ENCODE measurements around the gene WSCD2.

WSCD2 gene

GRCh38 chr12:108147279-108147678, 18.2 kb downstream of the WSCD2 start:
- DNase-seq (ENCODE audit: low spot score), result no peak
- TF ChIP-seq CTCF (IDR thresholded peaks at IDR 0.05; ENCODE audit: extremely low read depth, insufficient read depth, missing control alignments), result no peak
- in situ Hi-C loops (cut with MboI; ENCODE audit: low pct_unique_long_range_greater_than_20kb, low sequenced_read_pairs, unreplicated experiment), result no loop called here

GRCh38 chr12:108148521-108149074, 19.5 kb downstream of the WSCD2 start:
- no peak for TF ChIP-seq CTCF (IDR thresholded peaks at IDR 0.05; ENCODE audit: extremely low read depth, insufficient read depth, missing control alignments)
- no peak for DNase-seq (ENCODE audit: low spot score)
- in situ Hi-C loops (cut with MboI; ENCODE audit: low pct_unique_long_range_greater_than_20kb, low sequenced_read_pairs, unreplicated experiment), result no loop called here

GRCh38 chr12:108150436-108150835, 21.3 kb downstream of the WSCD2 start:
- DNase-seq (ENCODE audit: low spot score), result no peak
- no peak for TF ChIP-seq CTCF (IDR thresholded peaks at IDR 0.05; ENCODE audit: extremely low read depth, insufficient read depth, missing control alignments)
- in situ Hi-C loops (cut with MboI; ENCODE audit: low pct_unique_long_range_greater_than_20kb, low sequenced_read_pairs, unreplicated experiment), result no loop called here

GRCh38 chr12:108151533-108152169, 22.6 kb downstream of the WSCD2 start:
- no peak for DNase-seq (ENCODE audit: low spot score)
- in situ Hi-C loops (cut with MboI; ENCODE audit: low pct_unique_long_range_greater_than_20kb, low sequenced_read_pairs, unreplicated experiment), result no loop called here
- TF ChIP-seq CTCF (IDR thresholded peaks at IDR 0.05; ENCODE audit: extremely low read depth, insufficient read depth, missing control alignments), result no peak

- TF ChIP-seq CTCF (IDR thresholded peaks at IDR 0.05; ENCODE audit: extremely low read depth, insufficient read depth, missing control alignments), result no peak
- no peak for DNase-seq (ENCODE audit: low spot score)
- in situ Hi-C loops (cut with MboI; ENCODE audit: low pct_unique_long_range_greater_than_20kb, low sequenced_read_pairs, unreplicated experiment), result no loop called here
These were observed 23.1 kb downstream of the WSCD2 start for GRCh38 chr12:108152170-108152538.

GRCh38 chr12:108156717-108157116, 27.6 kb downstream of the WSCD2 start:
- DNase-seq (ENCODE audit: low spot score), result no peak
- no peak for TF ChIP-seq CTCF (IDR thresholded peaks at IDR 0.05; ENCODE audit: extremely low read depth, insufficient read depth, missing control alignments)
- in situ Hi-C loops (cut with MboI; ENCODE audit: low pct_unique_long_range_greater_than_20kb, low sequenced_read_pairs, unreplicated experiment), result no loop called here
